KOPT-K1 (cell line): ENCODE results near the gene CRYL1.

Experiments used
- H3K27ac ChIP-seq: fragments of 200-600 bp; sonication (generic); 2 replicates; pipeline ENCODE4 v1.5.1; 2016; ENCODE audit warnings: antibody characterized with exemption, mild to moderate bottlenecking, low read depth, low read length; ENCODE audit not compliant: poor library complexity, severe bottlenecking
- H3K36me3 ChIP-seq: fragments of 200-600 bp; sonication (generic); 2 replicates; pipeline ENCODE4 v1.5.1; 2017; ENCODE audit warnings: antibody characterized with exemption, mild to moderate bottlenecking, low read length, moderate library complexity; ENCODE audit not compliant: insufficient read depth
- H3K9me3 ChIP-seq: fragments of 200-600 bp; sonication (generic); 2 replicates; pipeline ENCODE4 v1.5.1; 2017; ENCODE audit warnings: antibody characterized with exemption, low read length, mild to moderate bottlenecking; ENCODE audit not compliant: insufficient read depth, poor library complexity, severe bottlenecking

Gene CRYL1, protein sequence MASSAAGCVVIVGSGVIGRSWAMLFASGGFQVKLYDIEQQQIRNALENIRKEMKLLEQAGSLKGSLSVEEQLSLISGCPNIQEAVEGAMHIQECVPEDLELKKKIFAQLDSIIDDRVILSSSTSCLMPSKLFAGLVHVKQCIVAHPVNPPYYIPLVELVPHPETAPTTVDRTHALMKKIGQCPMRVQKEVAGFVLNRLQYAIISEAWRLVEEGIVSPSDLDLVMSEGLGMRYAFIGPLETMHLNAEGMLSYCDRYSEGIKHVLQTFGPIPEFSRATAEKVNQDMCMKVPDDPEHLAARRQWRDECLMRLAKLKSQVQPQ

DNA sequence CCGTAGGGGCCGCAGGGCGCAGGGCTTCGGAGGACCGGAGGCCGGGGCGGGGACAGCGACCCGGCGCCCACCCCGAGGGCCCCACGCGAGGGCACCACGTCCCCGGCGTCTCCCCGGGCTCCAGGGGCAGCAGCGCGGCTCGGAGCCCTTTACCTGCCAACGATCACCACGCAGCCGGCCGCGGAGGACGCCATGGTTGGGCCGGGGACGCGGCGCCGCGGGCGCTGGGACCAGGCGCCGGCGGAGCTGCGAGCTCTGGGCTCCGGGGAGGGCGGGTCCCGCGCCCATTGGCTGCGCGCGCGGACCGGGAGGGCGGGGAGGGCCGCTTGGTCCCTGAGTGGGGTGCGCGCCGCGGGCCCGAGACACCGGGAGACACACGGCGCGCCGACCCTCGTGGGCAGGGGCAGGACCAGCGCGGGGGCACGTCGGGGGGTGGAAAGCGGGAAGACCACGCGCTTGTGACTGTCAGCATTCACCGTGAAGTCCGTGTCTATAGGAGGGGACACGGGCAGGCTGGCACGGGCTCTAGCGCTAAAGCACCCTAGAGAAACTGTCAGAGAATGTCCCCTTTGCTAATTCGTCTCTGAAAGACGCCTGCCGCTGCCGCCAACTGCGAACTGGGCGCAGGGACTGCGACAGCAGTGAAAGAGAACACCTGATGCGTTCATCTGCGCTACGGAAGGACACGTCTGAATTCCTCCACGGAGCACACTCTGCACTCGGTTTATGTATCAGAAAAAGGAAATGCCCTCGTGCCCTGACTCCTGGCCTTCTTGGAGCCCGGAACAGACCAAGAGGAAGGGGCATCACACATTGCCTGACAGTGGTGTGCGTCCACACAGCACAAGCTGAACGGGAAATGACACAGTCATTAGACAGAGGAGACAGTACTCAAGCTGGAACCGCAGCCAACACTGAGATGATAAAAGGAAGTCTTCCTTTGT is at the start of gene CRYL1:
TSS of gene CRYL1 (minus strand) at position 257 of the 944 bp plus-strand sequence. CDS start at position 194, 63 bp downstream.
- Histone ChIP-seq H3K27ac (peak within 1 kb of the TSS; percentile 50), H3K36me3 (no peaks in the 10 kb centered on the region), H3K9me3 (peaks cover 4% of the 10 kb centered on the region)

DNA sequence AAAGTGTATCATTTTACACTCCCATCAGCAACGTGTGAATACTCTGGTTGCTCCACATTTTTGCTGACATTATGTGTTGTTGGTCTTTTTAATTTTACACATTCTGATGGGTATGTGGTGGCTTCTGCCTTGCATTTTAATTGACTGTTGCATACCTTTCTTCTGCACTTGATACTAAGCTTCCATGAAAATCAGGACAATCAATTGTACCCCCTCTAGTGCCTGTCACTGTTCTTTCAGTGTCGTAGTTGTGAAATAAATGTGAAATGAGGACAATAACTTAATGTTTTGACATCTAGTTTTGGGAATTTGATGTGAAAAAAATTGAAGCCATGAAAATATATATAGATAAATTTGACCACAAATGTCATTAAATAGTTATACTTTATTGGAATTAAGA is 48.0 kb upstream of the CRYL1 start:
- Histone ChIP-seq H3K9me3 (peaks cover 16% of the 10 kb centered on the region), H3K36me3 (peaks cover 2% of the 10 kb centered on the region; the same call in 1 of the 2 replicates), H3K27ac (no peak overlapping the region)

DNA sequence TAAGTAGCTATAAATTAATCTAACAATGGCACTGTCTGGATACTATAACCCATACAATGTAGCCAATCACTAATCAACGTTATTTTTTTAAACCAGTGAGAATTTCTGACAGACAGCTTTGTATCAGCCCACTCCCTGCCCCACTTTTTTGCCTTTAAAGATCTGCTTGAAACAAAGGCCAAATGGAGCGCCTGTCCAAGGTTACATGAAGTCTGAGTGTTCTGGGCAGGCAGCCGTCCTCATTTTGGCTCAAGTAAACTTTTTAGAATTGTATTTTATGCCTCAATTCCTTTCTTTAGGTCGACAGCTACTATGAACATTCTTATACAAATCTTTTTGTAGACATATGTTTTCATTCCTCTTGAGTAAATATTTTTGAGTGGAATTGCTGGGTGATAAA is 47.5 kb upstream of the CRYL1 start:
- H3K9me3 ChIP-seq = peaks cover 16% of the 10 kb centered on the region

DNA sequence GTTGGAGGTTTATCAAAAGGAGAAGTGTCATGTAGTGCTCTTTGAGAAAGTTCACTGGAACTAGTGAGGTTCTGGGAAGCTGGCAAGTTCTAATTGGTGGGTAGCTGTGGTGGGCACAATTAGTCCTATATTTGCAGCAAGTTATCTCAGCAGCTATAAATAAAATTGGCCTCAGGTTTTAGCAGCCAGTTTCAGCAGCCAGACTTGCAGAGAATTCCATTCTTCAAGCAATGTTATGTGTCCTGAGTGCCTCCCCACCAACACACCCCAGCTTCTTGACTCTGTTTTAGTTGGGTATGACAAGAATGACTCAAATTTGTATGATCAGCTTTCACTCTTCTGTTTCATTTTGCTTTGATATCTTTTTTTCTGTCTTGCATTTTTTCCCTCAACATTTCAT is 46.0 kb upstream of the CRYL1 start:
- no peaks in the 10 kb centered on the region for H3K36me3 ChIP-seq
- H3K9me3 ChIP-seq = peaks cover 5% of the 10 kb centered on the region
- no peak overlapping the region for H3K27ac ChIP-seq

More for the DNA sequence above, 47.5 kb upstream of the CRYL1 start:
- H3K27ac ChIP-seq = no peak overlapping the region
- H3K36me3 ChIP-seq = no peaks in the 10 kb centered on the region

DNA sequence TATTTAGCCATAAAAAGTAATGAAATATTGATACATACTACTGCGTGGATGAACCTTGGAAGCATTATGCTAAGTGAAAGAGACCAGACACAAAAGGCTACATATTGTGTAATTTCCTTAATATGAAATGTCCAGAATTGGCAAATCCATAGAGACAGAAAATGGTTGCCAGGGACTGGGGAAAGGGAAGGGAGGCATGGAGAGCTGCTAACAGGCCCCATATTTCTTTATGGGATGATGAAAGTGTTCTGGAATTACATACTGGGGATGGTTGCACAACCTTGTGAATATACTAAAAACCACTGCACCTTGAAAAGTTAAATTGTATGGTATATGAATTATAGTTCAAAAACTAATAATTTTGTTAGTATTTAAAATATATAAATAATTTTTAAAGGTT is 44.9 kb upstream of the CRYL1 start:
- peaks cover 6% of the 10 kb centered on the region for H3K9me3 ChIP-seq
- no peaks in the 10 kb centered on the region for H3K36me3 ChIP-seq
- no peak overlapping the region for H3K27ac ChIP-seq

DNA sequence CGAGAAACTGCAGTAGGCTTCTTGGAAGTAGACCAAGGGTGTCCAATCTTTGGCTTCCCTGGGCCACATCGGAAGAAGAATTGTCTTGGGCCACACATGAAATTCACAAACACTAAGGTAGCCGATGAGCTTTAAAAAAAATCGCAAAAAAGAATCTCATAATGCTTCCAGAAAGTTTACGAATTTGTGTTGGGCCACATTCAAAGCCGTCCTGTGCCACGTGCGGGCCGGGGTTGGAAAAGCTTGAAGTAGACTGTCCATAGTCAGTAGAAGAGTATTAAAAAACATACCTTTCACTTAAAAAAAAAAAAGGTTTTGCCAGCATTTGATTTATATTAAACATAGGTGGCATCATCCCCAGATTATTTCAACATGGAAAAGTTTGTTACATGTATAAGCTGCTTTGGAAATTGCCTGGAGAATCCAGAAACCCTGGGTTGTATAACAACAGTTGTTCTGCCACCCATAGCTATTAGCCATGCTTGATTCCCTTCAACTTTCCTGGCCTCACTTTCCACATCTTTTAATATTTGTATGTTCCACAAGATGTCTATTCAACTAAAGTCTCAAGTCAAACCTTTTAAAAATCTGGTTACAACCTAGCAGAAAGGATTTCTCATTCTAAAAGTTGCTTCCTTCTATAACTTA is 42.3 kb upstream of the CRYL1 start:
- H3K9me3 ChIP-seq = peaks cover 18% of the 10 kb centered on the region
- H3K36me3 ChIP-seq = no peaks in the 10 kb centered on the region
- peak overlapping the region; percentile 83 for H3K27ac ChIP-seq

DNA sequence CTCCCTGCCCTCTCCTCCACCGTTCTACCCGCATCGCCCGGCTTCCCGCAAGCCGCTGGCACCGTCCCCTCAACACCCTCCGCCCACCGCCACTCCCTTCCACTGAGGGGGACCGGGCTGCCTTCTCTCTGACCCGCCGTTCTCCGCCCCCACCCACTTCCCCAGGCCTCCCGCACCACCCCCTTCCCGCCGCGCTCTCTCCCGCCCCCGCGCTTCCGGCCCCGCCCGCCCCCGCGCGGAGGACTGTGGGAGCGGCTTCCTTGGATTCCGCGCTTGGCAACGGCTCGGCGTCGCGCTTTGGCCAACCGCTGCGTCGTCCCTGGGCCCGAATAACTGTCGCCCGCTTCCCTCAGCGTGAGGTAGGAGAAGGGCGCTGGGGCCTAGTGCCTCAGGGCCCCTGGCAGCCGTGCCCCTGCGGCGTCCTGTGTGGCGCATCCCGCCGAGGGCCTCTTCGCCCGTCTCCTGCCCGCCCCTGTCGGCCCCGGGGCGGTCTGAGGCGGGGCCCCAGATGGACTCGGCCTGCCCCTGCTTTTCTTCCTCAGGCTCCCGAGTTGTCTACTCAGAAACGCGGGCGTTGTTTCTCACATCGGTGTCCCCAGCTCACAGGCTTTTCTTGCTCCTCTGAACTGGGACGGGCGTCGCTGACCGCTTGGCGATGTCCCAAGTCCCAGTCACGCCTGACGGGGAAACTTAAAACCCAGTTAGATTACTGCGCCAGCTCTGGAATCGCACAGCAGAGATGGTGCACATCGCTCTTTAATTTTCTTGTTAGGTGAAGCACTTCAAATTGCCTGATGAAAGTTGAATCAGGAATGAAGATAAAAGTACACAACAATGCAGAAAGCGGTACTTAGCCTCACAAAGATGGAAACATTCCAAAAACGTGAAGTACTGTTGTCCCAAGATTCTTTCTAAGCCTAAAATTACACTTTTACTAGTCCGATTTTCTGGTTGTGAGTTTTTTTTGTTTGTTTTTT is 41.5 kb upstream of the CRYL1 start, which contains the start of gene IFT88:
TSS of gene IFT88 (plus strand) at position 260 of the 977 bp plus-strand sequence. CDS start 7,229 bp downstream, outside the sequence.
- H3K9me3 ChIP-seq = peaks cover 18% of the 10 kb centered on the region
- H3K27ac ChIP-seq = peak within 1 kb of the TSS; percentile 83
- H3K36me3 ChIP-seq = no peaks in the 10 kb centered on the region

DNA sequence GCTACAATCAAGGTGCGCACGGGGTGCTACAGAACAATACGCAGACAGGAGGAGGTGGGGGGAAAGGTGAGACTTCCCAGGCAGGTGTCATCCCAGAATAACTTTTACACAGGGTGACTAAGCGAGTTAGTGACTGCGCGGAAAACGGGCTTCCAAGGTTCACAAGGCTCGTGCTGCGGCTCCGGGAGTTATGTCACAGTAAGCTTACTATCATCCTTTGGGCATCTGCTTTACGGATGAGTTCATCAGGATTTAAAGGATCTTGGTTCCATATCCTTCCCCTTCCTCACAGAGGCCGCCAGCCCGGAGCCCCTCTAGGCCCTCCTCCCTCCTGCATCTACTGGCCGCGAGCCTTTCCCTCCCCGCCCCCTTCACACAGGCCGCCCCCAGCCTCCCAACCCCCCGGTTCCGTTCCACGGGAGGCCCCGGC is 40.8 kb upstream of the CRYL1 start:
- Histone ChIP-seq H3K9me3 (peaks cover 18% of the 10 kb centered on the region), H3K27ac (peak overlapping the region; percentile 83), H3K36me3 (no peaks in the 10 kb centered on the region)

DNA sequence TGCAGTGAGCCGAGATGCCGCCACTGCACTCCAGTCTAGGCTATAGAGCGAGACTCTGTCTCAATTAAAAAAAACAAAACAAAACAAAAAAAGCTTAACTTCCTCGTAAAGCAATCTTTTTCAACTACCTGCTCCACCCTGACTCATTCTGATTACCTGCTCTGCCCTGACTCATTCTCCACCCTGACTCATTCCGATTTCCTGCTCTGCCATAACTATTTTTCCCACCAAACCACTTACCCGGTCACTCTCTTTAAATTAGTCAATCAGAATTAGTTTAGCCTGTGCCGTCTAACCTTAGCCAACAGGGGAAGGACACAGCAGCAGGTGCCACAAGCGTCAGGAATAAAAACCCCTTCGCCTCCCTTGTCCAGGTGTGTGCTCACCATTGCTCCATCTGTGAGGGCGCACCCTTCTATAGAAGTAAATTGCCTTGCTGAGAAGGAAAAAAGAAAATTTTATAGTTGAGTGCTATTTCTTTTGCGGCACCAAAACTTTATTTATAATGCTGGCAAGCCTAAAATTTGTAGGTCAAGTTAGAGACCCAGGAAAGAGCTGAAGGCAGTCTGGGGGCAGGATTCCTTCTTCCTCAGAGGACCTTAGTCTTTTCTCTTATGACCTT is 39.6 kb upstream of the CRYL1 start:
- Histone ChIP-seq H3K9me3 (peaks cover 18% of the 10 kb centered on the region), H3K27ac (no peak overlapping the region), H3K36me3 (no peaks in the 10 kb centered on the region)

DNA sequence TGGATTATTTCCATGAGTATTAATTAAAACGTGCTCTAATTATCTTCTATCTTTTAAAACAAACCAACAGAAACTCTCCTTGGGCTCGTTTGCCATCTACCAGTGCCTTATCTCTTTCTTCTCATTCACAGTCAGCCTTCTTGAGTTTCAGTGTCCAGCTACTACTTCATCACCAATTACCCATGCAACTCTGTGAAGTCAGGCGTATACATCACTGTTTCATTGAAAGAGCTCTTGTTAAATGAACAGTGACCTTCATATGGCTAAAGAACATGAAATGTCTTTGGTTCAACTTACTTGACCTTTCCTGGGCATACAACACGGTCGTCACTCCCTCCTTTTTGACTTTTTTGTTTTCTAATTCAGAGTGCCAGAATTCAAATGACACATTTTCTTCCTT is 36.1 kb upstream of the CRYL1 start:
- peaks cover 18% of the 10 kb centered on the region for H3K9me3 ChIP-seq
- H3K27ac ChIP-seq = no peak overlapping the region
- H3K36me3 ChIP-seq = no peaks in the 10 kb centered on the region

DNA sequence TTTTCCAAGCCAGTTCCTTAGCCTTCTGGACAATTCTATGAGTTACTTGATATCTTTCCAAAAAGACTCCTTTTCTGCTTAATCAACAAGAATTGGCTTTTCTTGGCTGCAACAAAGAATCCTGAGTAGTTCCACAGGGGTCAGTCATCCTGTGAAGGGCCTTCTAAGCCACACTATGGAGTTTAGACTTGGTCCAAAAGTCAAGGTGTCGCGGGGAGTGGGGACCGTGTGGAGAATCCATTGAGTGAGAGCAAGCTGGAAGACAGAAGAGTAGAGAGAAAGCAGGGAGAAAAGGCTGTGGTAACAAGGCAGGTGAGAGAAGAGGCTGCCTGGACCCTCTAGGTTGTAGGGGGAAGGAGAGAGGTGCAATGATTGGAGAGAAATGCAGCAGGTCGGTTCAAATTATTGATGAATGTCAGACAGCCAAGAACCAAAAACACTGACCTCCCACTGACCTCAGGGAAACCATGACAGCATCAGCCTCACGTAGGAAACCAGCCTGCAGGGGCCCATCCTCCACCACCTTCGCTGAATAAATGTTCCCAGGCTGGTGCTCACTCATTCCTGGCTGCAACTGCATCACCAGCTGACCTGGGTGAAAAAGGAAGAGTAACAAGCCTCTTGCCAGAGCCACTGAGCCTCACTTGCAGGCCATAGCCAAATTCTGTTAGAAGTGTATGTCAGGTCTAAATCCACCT is 34.2 kb upstream of the CRYL1 start:
- Histone ChIP-seq H3K9me3 (peaks cover 6% of the 10 kb centered on the region), H3K27ac (no peak overlapping the region), H3K36me3 (no peaks in the 10 kb centered on the region)

DNA sequence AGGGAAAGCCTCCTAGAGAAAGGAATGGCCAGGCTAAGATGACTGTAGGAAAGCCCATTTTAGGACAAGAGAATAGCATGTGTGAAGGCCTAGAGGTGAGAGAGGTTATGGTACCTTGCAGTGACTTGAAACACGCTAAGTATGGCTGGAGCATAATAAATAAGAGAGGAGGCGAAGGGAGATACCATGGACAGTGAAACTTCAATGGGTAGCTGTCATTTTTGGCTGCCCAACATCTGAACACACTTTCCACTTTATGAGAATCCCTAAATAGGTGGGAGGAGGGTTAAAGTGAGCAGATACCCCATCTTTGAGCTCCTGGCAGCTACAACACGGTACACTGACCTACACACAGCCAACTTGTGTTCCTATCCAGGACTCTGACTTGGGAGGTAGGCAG is 33.3 kb upstream of the CRYL1 start:
- H3K36me3 ChIP-seq = no peaks in the 10 kb centered on the region
- H3K27ac ChIP-seq = no peak overlapping the region
- H3K9me3 ChIP-seq = no peaks in the 10 kb centered on the region

DNA sequence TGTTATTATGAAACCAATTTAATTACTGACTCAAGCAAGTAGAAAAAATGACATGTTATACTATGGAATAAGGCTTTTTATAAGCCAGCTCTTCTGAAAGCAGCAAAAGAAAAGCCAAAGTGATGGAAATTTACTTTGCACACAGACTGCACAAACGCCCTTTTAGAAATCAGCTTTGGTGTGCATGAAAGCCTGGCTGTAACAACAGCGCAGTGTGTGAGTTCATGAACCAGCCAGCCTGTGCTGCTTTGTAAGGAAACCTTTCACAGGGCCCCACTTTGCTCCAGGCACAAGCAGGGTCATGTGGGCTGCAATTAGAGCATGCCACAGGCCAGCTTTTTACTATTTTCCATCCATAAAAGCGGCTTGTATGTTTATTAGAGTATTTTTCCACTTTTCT is 27.7 kb upstream of the CRYL1 start:
- Histone ChIP-seq H3K36me3 (no peaks in the 10 kb centered on the region), H3K9me3 (no peaks in the 10 kb centered on the region), H3K27ac (no peak overlapping the region)
